Testis (tissue), 2 donors: Measurements from ENCODE around the gene COX10.

ENCODE experiments used
- CTCF ChIP-seq, 3 experiments: fragments of 450-650 bp in 2 of 3; fragments of 200-600 bp in 1 of 3; sonication (generic) in 1 of 3; IDR thresholded peaks; one replicate each; pipeline ENCODE4 v1.5.1; 2016 to 2019; ENCODE audit warnings: antibody characterized with exemption in 3 of 3, mild to moderate bottlenecking in 2 of 3, moderate library complexity in 1 of 3
- POLR2A ChIP-seq: fragments of 450-650 bp; IDR thresholded peaks from one replicate; pipeline ENCODE4 v1.6.1; 2017; ENCODE audit warnings: antibody characterized with exemption, mild to moderate bottlenecking, moderate library complexity

- TF ChIP-seq CTCF (IDR thresholded peaks at IDR 0.05), result no peak
- TF ChIP-seq POLR2A, result no peak
These were observed 74.4 kb downstream of the COX10 start for GRCh38 chr17:14143688-14144087.
